WTC11 (cell line): Measurements from ENCODE around the gene HMCN1. TPM values are rescaled to one million over a fixed set of nuclear protein-coding genes. Genes with fewer than 3 reads are reported as not detected.

Experiments used
- ATAC-seq: fragments of 200-7000 bp; cut with Tn5 transposase; 2 replicates; pipeline ENCODE4 v1.10.0; 2021; ENCODE audit warnings: mild to moderate bottlenecking, moderate library complexity
- CTCF ChIA-PET: fragments of 300-600 bp; sonication (Branson Sonifier 250); formaldehyde crosslinking; loops from one replicate; lab custom pipeline; 2021; ENCODE audit warnings: antibody characterized with exemption; lab: Charles Lee
- POLR2A ChIA-PET: fragments of 350-600 bp; sonication (Branson Sonifier 250); formaldehyde crosslinking; loops from one replicate; lab custom pipeline; 2021; ENCODE audit warnings: antibody characterized with exemption; lab: Charles Lee
- DNase-seq: peaks from one replicate; pipeline ENCODE4 v3.0.0; 2021; ENCODE audit warnings: low spot score
- H3K27ac Mint-ChIP-seq: 2 replicates; pipeline ENCODE4 v1.8.0; 2021; ENCODE audit warnings: mixed read lengths
- H3K27me3 Mint-ChIP-seq: 2 replicates; pipeline ENCODE4 v1.8.0; 2021; ENCODE audit warnings: low read depth, mild to moderate bottlenecking, moderate library complexity, mixed read lengths
- H3K36me3 Mint-ChIP-seq: 2 replicates; pipeline ENCODE4 v1.8.0; 2021; ENCODE audit warnings: mixed read lengths
- H3K4me1 Mint-ChIP-seq: 2 replicates; pipeline ENCODE4 v1.8.0; 2022; ENCODE audit warnings: mixed read lengths
- H3K4me3 Mint-ChIP-seq: 2 replicates; pipeline ENCODE4 v1.8.0; 2021; ENCODE audit warnings: mild to moderate bottlenecking, moderate library complexity, mixed read lengths
- H3K9me3 Mint-ChIP-seq: 2 replicates; pipeline ENCODE4 v1.8.0; 2021; ENCODE audit warnings: mixed read lengths
- AFF4 ChIP-seq: sonication (generic); formaldehyde crosslinking; IDR thresholded peaks from 2 replicates; pipeline ENCODE4 v1.8.1; 2023; ENCODE audit warnings: mild to moderate bottlenecking, missing genetic modification reagents, borderline replicate concordance
- ATF6 ChIP-seq: sonication (generic); formaldehyde crosslinking; IDR thresholded peaks from 2 replicates; pipeline ENCODE4 v1.8.1; 2023; ENCODE audit warnings: mild to moderate bottlenecking, missing genetic modification reagents
- CDX4 ChIP-seq: fragments of 250-450 bp; sonication (Bioruptor Pico); IDR thresholded peaks from 2 replicates; pipeline ENCODE4 v1.9.0; 2021; ENCODE audit warnings: moderate library complexity, mild to moderate bottlenecking, inconsistent platforms, borderline replicate concordance
- E2F1 ChIP-seq: sonication (generic); formaldehyde crosslinking; IDR thresholded peaks from 2 replicates; pipeline ENCODE4 v1.8.0; 2022; ENCODE audit warnings: mild to moderate bottlenecking, missing genetic modification reagents
- E2F5 ChIP-seq: sonication (generic); formaldehyde crosslinking; IDR thresholded peaks from 2 replicates; pipeline ENCODE4 v1.8.1; 2022; ENCODE audit warnings: mild to moderate bottlenecking, moderate library complexity, missing genetic modification reagents
- ELF4 ChIP-seq: sonication (generic); formaldehyde crosslinking; IDR thresholded peaks from 2 replicates; pipeline ENCODE4 v1.8.1; 2022; ENCODE audit warnings: low read depth, mild to moderate bottlenecking, moderate library complexity, missing genetic modification reagents
- EMX1 ChIP-seq: fragments of 250-450 bp; sonication (Bioruptor Pico); IDR thresholded peaks from 2 replicates; pipeline ENCODE4 v1.8.0; 2021; ENCODE audit warnings: mild to moderate bottlenecking
- ESRRA ChIP-seq: sonication (generic); formaldehyde crosslinking; IDR thresholded peaks from 2 replicates; pipeline ENCODE4 v1.8.1; 2022; ENCODE audit warnings: mild to moderate bottlenecking, missing genetic modification reagents, borderline replicate concordance
- FOXK1 ChIP-seq: sonication (generic); formaldehyde crosslinking; IDR thresholded peaks from 2 replicates; pipeline ENCODE4 v1.8.0; 2022; ENCODE audit warnings: mild to moderate bottlenecking, moderate library complexity, missing genetic modification reagents
- MLX ChIP-seq: sonication (generic); formaldehyde crosslinking; IDR thresholded peaks from 2 replicates; pipeline ENCODE4 v1.8.1; 2023; ENCODE audit warnings: mild to moderate bottlenecking, missing genetic modification reagents, moderate library complexity
- NR2C2 ChIP-seq: sonication (generic); formaldehyde crosslinking; IDR thresholded peaks from 2 replicates; pipeline ENCODE4 v1.8.0; 2022; ENCODE audit warnings: mild to moderate bottlenecking, missing genetic modification reagents
- NR3C1 ChIP-seq: sonication (generic); formaldehyde crosslinking; conservative IDR thresholded peaks from 2 replicates; pipeline ENCODE4 v1.8.1; 2023; ENCODE audit warnings: low read depth, mild to moderate bottlenecking, missing genetic modification reagents
- TEAD4 ChIP-seq: sonication (generic); formaldehyde crosslinking; IDR thresholded peaks from 2 replicates; pipeline ENCODE4 v1.8.0; 2022; ENCODE audit warnings: mild to moderate bottlenecking, missing genetic modification reagents
- TP53 ChIP-seq: sonication (generic); formaldehyde crosslinking; IDR thresholded peaks from 2 replicates; pipeline ENCODE4 v1.8.1; 2023; ENCODE audit warnings: mild to moderate bottlenecking, missing genetic modification reagents
- ZNF219 ChIP-seq: sonication (generic); formaldehyde crosslinking; IDR thresholded peaks from 2 replicates; pipeline ENCODE4 v1.8.0; 2023; ENCODE audit warnings: missing genetic modification reagents, mild to moderate bottlenecking, borderline replicate concordance
- ZNF396 ChIP-seq: fragments of 250-450 bp; sonication (Bioruptor Pico); IDR thresholded peaks from 2 replicates; pipeline ENCODE4 v1.8.0; 2021; ENCODE audit warnings: mild to moderate bottlenecking, moderate library complexity, borderline replicate concordance
- total RNA-seq: library from RNA; stranded (reverse); gene quantifications from 3 replicates; pipeline ENCODE4 v1.2.3, GENCODE V29; 2021

The HMCN1 gene
- total RNA-seq, 1 experiment from 2014 or later: 5.6 TPM

- no peak for TF ChIP-seq E2F5
- no peak for TF ChIP-seq EMX1 (CRISPR knock-in tag)
- TF ChIP-seq TEAD4 (CRISPR knock-in tag): no peak
- TF ChIP-seq NR3C1 (CRISPR knock-in tag): no peak
- no peak for TF ChIP-seq FOXK1 (CRISPR knock-in tag)
- no peak for TF ChIP-seq TP53 (CRISPR knock-in tag)
- TF ChIP-seq ESRRA (CRISPR knock-in tag): no peak
- no peak for TF ChIP-seq ZNF219 (CRISPR knock-in tag)
- TF ChIP-seq ZNF396: no peak
- no peak for TF ChIP-seq NR2C2 (CRISPR knock-in tag)
Measured at GRCh38 chr1:186149591-186149990, 415.4 kb downstream of the HMCN1 start (continued).

GRCh38 chr1:186152227-186152619 is 418.0 kb downstream of the HMCN1 start:
- no peak overlapping the region for H3K27ac Mint-ChIP-seq
- no peak overlapping the region for H3K4me3 Mint-ChIP-seq
- DNase-seq (no peak), ATAC-seq (no peak)
- no peaks in the 10 kb centered on the region for H3K9me3 Mint-ChIP-seq
- CTCF ChIA-PET: no interaction called here
- no peaks in the 10 kb centered on the region for H3K4me1 Mint-ChIP-seq
- TF ChIP-seq MLX (CRISPR knock-in tag) (no peak), AFF4 (CRISPR knock-in tag) (no peak), ATF6 (CRISPR knock-in tag) (no peak), CDX4 (no peak), E2F1 (CRISPR knock-in tag) (no peak), ELF4 (CRISPR knock-in tag) (no peak)
- POLR2A ChIA-PET: no interaction called here
- no peaks in the 10 kb centered on the region for H3K36me3 Mint-ChIP-seq
- H3K27me3 Mint-ChIP-seq: no peaks in the 10 kb centered on the region
